GM23338 (cell line): ENCODE data around the gene TP73. TPM values are rescaled to one million over a fixed set of nuclear protein-coding genes. Genes with fewer than 3 reads are reported as not detected.

Experiments used
- ATAC-seq: fragments of 200-7000 bp; cut with Tn5 transposase; 3 replicates; pipeline ENCODE4 v1.9.1; 2020
- DNase-seq: peaks from one replicate; pipeline ENCODE4 v3.0.0-alpha.2; 2015; ENCODE audit warnings: low spot score
- H2AFZ ChIP-seq: fragments of 200-600 bp; sonication (generic); 2 replicates; pipeline ENCODE4 v1.8.0; 2016; ENCODE audit warnings: antibody characterized with exemption, mild to moderate bottlenecking, moderate library complexity
- H3F3A ChIP-seq: fragments of 200-600 bp; sonication (generic); replicated peaks from 2 replicates; pipeline ENCODE4 v1.8.0; 2017; ENCODE audit warnings: antibody characterized with exemption, mixed run types, low read depth
- H3K27ac ChIP-seq: fragments of 200-600 bp; sonication (generic); 2 replicates; pipeline ENCODE4 v1.6.1; 2016; ENCODE audit warnings: low read depth
- H3K27me3 ChIP-seq: fragments of 200-600 bp; sonication (generic); 2 replicates; pipeline ENCODE4 v1.8.0; 2016; ENCODE audit warnings: mild to moderate bottlenecking, mixed run types, moderate library complexity; ENCODE audit not compliant: insufficient read depth
- H3K36me3 ChIP-seq: fragments of 200-600 bp; sonication (generic); 2 replicates; pipeline ENCODE4 v1.8.0; 2016; ENCODE audit warnings: mild to moderate bottlenecking; ENCODE audit not compliant: insufficient read depth
- H3K4me1 ChIP-seq: fragments of 200-600 bp; sonication (generic); 2 replicates; pipeline ENCODE4 v1.8.0; 2016; ENCODE audit warnings: mild to moderate bottlenecking, moderate library complexity; ENCODE audit not compliant: insufficient read depth
- H3K4me2 ChIP-seq: fragments of 200-600 bp; sonication (generic); 2 replicates; pipeline ENCODE4 v1.7.1; 2017; ENCODE audit warnings: mixed run types
- H3K4me3 ChIP-seq: fragments of 200-600 bp; sonication (generic); 2 replicates; pipeline ENCODE4 v1.6.1; 2016; ENCODE audit warnings: mixed run types
- H3K79me2 ChIP-seq: fragments of 200-600 bp; sonication (generic); replicated peaks from 2 replicates; pipeline ENCODE4 v1.8.0; 2017; ENCODE audit warnings: mild to moderate bottlenecking; ENCODE audit not compliant: insufficient read depth
- H3K9me2 ChIP-seq: fragments of 200-600 bp; sonication (generic); 2 replicates; pipeline ENCODE4 v1.8.0; 2017; ENCODE audit not compliant: insufficient read depth
- H4K20me1 ChIP-seq: fragments of 200-600 bp; sonication (generic); replicated peaks from 2 replicates; pipeline ENCODE4 v1.8.0; 2017; ENCODE audit warnings: mild to moderate bottlenecking; ENCODE audit not compliant: insufficient read depth
- H3K27ac Mint-ChIP-seq: 2 replicates; pipeline ENCODE4 v1.8.0; 2020; ENCODE audit warnings: inconsistent platforms, mild to moderate bottlenecking, moderate library complexity, mixed read lengths
- H3K27me3 Mint-ChIP-seq: 3 replicates; pipeline ENCODE4 v1.8.0; 2022; ENCODE audit warnings: low read depth, mild to moderate bottlenecking, moderate library complexity, mixed read lengths, inconsistent platforms; ENCODE audit not compliant: insufficient read depth, poor library complexity
- H3K36me3 Mint-ChIP-seq: 3 replicates; pipeline ENCODE4 v1.8.0; 2021; ENCODE audit warnings: low read depth, mild to moderate bottlenecking, inconsistent platforms, moderate library complexity, mixed read lengths
- H3K4me1 Mint-ChIP-seq: 3 replicates; pipeline ENCODE4 v1.8.0; 2020; ENCODE audit warnings: mild to moderate bottlenecking, inconsistent platforms, mixed read lengths
- H3K4me3 Mint-ChIP-seq: 3 replicates; pipeline ENCODE4 v1.8.0; 2021; ENCODE audit warnings: moderate library complexity, mild to moderate bottlenecking, inconsistent platforms, mixed read lengths
- H3K9me3 Mint-ChIP-seq: 3 replicates; pipeline ENCODE4 v1.8.0; 2020; ENCODE audit warnings: moderate library complexity, mild to moderate bottlenecking, inconsistent platforms, mixed read lengths
- CREB1 ChIP-seq: fragments of 250-450 bp; sonication (Bioruptor Pico); IDR thresholded peaks from 2 replicates; pipeline ENCODE4 v1.5.0; 2020; ENCODE audit warnings: low read depth, mild to moderate bottlenecking, moderate library complexity
- CTCF ChIP-seq, 2 experiments: fragments of 200-600 bp in 1 of 2; sonication (generic) in 1 of 2; conservative IDR thresholded peaks; 2 replicates each; pipeline versions ENCODE4 v1.5.1 to v1.6.1; 2016 to 2017; ENCODE audit warnings: antibody characterized with exemption in 2 of 2, low read depth in 2 of 2, mild to moderate bottlenecking in 2 of 2, moderate library complexity in 1 of 2
- ETS1 ChIP-seq: IDR thresholded peaks from 2 replicates; pipeline ENCODE4 v1.6.1; 2016; ENCODE audit warnings: antibody characterized with exemption
- EZH2 ChIP-seq: fragments of 200-600 bp; sonication (generic); IDR thresholded peaks from one replicate; pipeline ENCODE4 v1.8.0; 2017; ENCODE audit warnings: antibody characterized with exemption, mild to moderate bottlenecking, low read depth; ENCODE audit not compliant: unreplicated experiment
- EZH2phosphoT487 ChIP-seq: fragments of 200-600 bp; sonication (generic); IDR thresholded peaks from one replicate; pipeline ENCODE4 v1.8.1; 2018; ENCODE audit warnings: antibody characterized with exemption; ENCODE audit not compliant: unreplicated experiment
- JUNB ChIP-seq: IDR thresholded peaks from one replicate; pipeline ENCODE4 v1.6.1; 2016; ENCODE audit warnings: antibody characterized with exemption; ENCODE audit not compliant: unreplicated experiment
- NANOG ChIP-seq: IDR thresholded peaks from 2 replicates; pipeline ENCODE4 v1.6.1; 2016; ENCODE audit warnings: antibody characterized with exemption, borderline replicate concordance
- POLR2AphosphoS5 ChIP-seq: IDR thresholded peaks from 2 replicates; pipeline ENCODE4 v1.6.1; 2016; ENCODE audit warnings: antibody characterized with exemption, low read depth
- REST ChIP-seq: IDR thresholded peaks from one replicate; pipeline ENCODE4 v1.6.1; 2018; ENCODE audit warnings: antibody characterized with exemption; ENCODE audit not compliant: unreplicated experiment
- STAT1 ChIP-seq: IDR thresholded peaks from one replicate; pipeline ENCODE4 v1.6.1; 2016; ENCODE audit warnings: antibody characterized with exemption; ENCODE audit not compliant: unreplicated experiment
- ZNF114 ChIP-seq: fragments of 250-450 bp; sonication (Bioruptor Pico); IDR thresholded peaks from 2 replicates; pipeline ENCODE4 v1.5.0; 2020; ENCODE audit warnings: mild to moderate bottlenecking, moderate library complexity
- ZNF331 ChIP-seq: fragments of 250-450 bp; sonication (Bioruptor Pico); IDR thresholded peaks from 2 replicates; pipeline ENCODE4 v1.5.0; 2020; ENCODE audit warnings: low read depth, mild to moderate bottlenecking, moderate library complexity
- ZNF462 ChIP-seq: fragments of 250-450 bp; sonication (Bioruptor Pico); IDR thresholded peaks from 2 replicates; pipeline ENCODE4 v1.5.0; 2020; ENCODE audit warnings: mild to moderate bottlenecking, moderate library complexity
- polyA plus RNA-seq: library from polyadenylated mRNA; unstranded; fragments of >200 nt; fragmentation: Nextera tagmentation; extraction: Ambion mirVana; gene quantifications from 2 replicates; pipeline ENCODE4 v1.2.1, GENCODE V29; 2016
- total RNA-seq: library from RNA; depleted of rRNA; stranded (reverse); fragments of >200 nt; shearing (Covaris generic); gene quantifications from 2 replicates; pipeline ENCODE4 v1.2.3, GENCODE V29; 2014

TP73 gene
- total and polyA plus RNA-seq, 2 experiments from 2014 or later = 1.4 to 3.4 TPM

- peaks cover 14% of the 10 kb centered on the region for H3K4me1 Mint-ChIP-seq
- Histone ChIP-seq H3K27me3 (no peaks in the 10 kb centered on the region), H3K4me2 (peak overlapping the region; percentile 73), H2AFZ (no peak overlapping the region), H3F3A (0 out of 2 replicates have a peak, but pooled peaks cover 7% of the 10 kb centered on the region), H3K36me3 (no peaks in the 10 kb centered on the region), H3K9me2 (no peaks in the 10 kb centered on the region), H3K4me1 (peaks cover 10% of the 10 kb centered on the region; the same call in 1 of the 2 replicates), H3K27ac (no peak overlapping the region), H3K4me3 (0 out of 2 replicates have a peak overlapping the region, but pooled peaks have one; percentile 20), H3K79me2 (no peaks in the 10 kb centered on the region), H4K20me1 (no peaks in the 10 kb centered on the region)
- ATAC-seq (peak; percentile 48), DNase-seq (peak; percentile 61)
- no peaks in the 10 kb centered on the region for H3K9me3 Mint-ChIP-seq
- H3K27ac Mint-ChIP-seq = no peak overlapping the region
- H3K4me3 Mint-ChIP-seq = no peak overlapping the region
- no peaks in the 10 kb centered on the region for H3K36me3 Mint-ChIP-seq
- H3K27me3 Mint-ChIP-seq = peaks cover 14% of the 10 kb centered on the region
- TF ChIP-seq STAT1 (no peak), JUNB (no peak), NANOG (no peak), CREB1 (CRISPR knock-in tag) (no peak), EZH2phosphoT487 (no peak), EZH2 (no peak), ETS1 (no peak), ZNF331 (CRISPR knock-in tag) (no peak), ZNF114 (CRISPR knock-in tag) (no peak), REST (no peak), POLR2AphosphoS5 (no peak), CTCF (conservative IDR thresholded peaks at IDR 0.05; ENCODE audit: low read depth in 2 of 2) (no peak), ZNF462 (CRISPR knock-in tag) (no peak)
Measured at GRCh38 chr1:3708791-3709190, 56.5 kb downstream of the TP73 start.
